ENCODE data around the gene CDC6.

DNA sequence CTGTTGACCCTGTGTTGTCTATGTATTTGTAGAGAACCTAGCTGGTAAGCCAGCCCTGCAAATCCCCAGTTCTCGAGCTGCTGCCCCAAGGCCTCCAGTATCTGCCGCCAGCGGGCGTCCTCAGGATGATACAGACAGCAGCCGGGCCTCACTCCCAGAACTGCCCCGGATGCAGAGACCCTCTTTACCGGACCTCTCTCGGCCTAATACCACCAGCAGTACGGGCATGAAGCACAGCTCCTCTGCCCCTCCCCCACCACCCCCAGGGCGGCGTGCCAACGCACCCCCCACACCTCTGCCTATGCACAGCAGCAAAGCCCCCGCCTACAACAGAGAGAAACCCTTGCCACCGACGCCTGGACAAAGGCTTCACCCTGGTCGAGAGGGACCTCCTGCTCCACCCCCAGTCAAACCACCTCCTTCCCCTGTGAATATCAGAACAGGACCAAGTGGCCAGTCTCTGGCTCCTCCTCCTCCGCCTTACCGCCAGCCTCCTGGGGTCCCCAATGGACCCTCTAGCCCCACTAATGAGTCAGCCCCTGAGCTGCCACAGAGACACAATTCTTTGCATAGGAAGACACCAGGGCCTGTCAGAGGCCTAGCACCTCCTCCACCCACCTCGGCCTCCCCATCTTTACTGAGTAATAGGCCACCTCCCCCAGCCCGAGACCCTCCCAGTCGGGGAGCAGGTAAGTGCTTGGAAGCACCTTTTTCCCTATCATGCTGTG is 23.1 kb upstream of the CDC6 start:
- TF ChIP-seq, protein P1, sequence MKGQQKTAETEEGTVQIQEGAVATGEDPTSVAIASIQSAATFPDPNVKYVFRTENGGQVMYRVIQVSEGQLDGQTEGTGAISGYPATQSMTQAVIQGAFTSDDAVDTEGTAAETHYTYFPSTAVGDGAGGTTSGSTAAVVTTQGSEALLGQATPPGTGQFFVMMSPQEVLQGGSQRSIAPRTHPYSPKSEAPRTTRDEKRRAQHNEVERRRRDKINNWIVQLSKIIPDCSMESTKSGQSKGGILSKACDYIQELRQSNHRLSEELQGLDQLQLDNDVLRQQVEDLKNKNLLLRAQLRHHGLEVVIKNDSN (IDR thresholded peaks at IDR 0.05): no peak
- TF ChIP-seq EP300 (IDR thresholded peaks at IDR 0.05; ENCODE audit: borderline replicate concordance) (no peak), RAD21 (IDR thresholded peaks at IDR 0.05; ENCODE audit: low read depth) (no peak), TAF1 (IDR thresholded peaks at IDR 0.05; ENCODE audit: low read depth) (no peak), CEBPB (IDR thresholded peaks at IDR 0.05) (no peak), EGR1 (IDR thresholded peaks at IDR 0.05) (no peak), TCF12 (IDR thresholded peaks at IDR 0.05; ENCODE audit: low read depth) (no peak)
- TF ChIP-seq, protein P2, sequence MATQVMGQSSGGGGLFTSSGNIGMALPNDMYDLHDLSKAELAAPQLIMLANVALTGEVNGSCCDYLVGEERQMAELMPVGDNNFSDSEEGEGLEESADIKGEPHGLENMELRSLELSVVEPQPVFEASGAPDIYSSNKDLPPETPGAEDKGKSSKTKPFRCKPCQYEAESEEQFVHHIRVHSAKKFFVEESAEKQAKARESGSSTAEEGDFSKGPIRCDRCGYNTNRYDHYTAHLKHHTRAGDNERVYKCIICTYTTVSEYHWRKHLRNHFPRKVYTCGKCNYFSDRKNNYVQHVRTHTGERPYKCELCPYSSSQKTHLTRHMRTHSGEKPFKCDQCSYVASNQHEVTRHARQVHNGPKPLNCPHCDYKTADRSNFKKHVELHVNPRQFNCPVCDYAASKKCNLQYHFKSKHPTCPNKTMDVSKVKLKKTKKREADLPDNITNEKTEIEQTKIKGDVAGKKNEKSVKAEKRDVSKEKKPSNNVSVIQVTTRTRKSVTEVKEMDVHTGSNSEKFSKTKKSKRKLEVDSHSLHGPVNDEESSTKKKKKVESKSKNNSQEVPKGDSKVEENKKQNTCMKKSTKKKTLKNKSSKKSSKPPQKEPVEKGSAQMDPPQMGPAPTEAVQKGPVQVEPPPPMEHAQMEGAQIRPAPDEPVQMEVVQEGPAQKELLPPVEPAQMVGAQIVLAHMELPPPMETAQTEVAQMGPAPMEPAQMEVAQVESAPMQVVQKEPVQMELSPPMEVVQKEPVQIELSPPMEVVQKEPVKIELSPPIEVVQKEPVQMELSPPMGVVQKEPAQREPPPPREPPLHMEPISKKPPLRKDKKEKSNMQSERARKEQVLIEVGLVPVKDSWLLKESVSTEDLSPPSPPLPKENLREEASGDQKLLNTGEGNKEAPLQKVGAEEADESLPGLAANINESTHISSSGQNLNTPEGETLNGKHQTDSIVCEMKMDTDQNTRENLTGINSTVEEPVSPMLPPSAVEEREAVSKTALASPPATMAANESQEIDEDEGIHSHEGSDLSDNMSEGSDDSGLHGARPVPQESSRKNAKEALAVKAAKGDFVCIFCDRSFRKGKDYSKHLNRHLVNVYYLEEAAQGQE (IDR thresholded peaks at IDR 0.05; ENCODE audit: low read depth): no peak
